D721Med (cell line): ENCODE results near the gene TNN.
A peak's percentile ranks its signal among the peaks of the same experiment; 100 is the strongest.

Source experiments
- DNase-seq: peaks from one replicate; pipeline ENCODE4 v3.0.0; 2011; ENCODE audit warnings: low spot score; ENCODE audit not compliant: insufficient read length
- FAIRE-seq: peaks from 2 replicates; lab custom pipeline; 2011; peaks lifted over from hg19 to GRCh38; lab: Jason Lieb, UNC
- CTCF ChIP-seq: IDR thresholded peaks from 2 replicates; pipeline ENCODE4 v1.5.1; 2012; ENCODE audit warnings: mild to moderate bottlenecking, control low read depth; ENCODE audit not compliant: insufficient read depth; ENCODE audit errors: missing control alignments

TNN gene

GRCh38 chr1:175146529-175147213 lies 79.0 kb downstream of the TNN start:
- DNase-seq (peak; percentile 89), FAIRE-seq (no peak)
- TF ChIP-seq CTCF = peak; percentile 96

GRCh38 chr1:175147569-175147968 lies 79.9 kb downstream of the TNN start:
- FAIRE-seq = no peak
- no peak for DNase-seq
- TF ChIP-seq CTCF = no peak

- no peak for FAIRE-seq
- TF ChIP-seq CTCF = no peak
Observed at GRCh38 chr1:175148068-175148467, 80.4 kb downstream of the TNN start.

GRCh38 chr1:175150596-175151319 lies 83.1 kb downstream of the TNN start:
- no peak for TF ChIP-seq CTCF
- no peak for DNase-seq
- FAIRE-seq = no peak

More at GRCh38 chr1:175148068-175148467, 80.4 kb downstream of the TNN start:
- DNase-seq = no peak

- TF ChIP-seq CTCF = peak; percentile 94
- FAIRE-seq = no peak
- peak; percentile 75 for DNase-seq
Observed at GRCh38 chr1:175152006-175152652, 84.5 kb downstream of the TNN start.

GRCh38 chr1:175154629-175155472 lies 87.2 kb downstream of the TNN start:
- DNase-seq (peak; percentile 78), FAIRE-seq (no peak)
- peak; percentile 99 for TF ChIP-seq CTCF
